DMS53 (cell line): Measurements from ENCODE around the gene COLEC11.

ENCODE experiments used
- DNase-seq: peaks from one replicate; lab custom pipeline; 2025; lab: John Stamatoyannopoulos, UW

COLEC11 gene

GRCh38 chr2:3675687-3676086 lies 80.8 kb downstream of the COLEC11 start:
- no peak for DNase-seq

- DNase-seq: no peak
Observed at GRCh38 chr2:3677436-3677835, 82.5 kb downstream of the COLEC11 start.

DNA sequence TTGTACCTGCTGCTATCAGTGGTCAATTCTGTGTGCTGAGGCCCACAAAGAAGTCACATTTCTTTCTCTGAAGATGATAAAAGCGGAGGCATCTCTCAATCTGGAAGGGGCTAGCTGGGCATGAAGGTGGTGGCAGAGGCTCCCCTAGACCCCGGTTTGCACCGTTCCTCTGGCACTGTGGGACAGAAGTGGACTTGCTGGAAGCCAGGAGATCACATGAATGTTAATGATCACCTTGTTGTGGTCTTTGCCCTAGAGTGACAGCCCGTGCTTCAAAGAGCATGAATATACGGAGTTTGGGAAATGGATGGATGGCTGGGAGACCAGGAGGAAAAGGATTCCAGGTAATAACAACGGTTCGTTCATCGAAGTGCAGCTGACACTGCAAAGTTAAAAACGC lies 83.3 kb downstream of the COLEC11 start:
- DNase-seq: no peak

- DNase-seq: no peak
Observed at GRCh38 chr2:3679180-3679579, 84.3 kb downstream of the COLEC11 start.

DNA sequence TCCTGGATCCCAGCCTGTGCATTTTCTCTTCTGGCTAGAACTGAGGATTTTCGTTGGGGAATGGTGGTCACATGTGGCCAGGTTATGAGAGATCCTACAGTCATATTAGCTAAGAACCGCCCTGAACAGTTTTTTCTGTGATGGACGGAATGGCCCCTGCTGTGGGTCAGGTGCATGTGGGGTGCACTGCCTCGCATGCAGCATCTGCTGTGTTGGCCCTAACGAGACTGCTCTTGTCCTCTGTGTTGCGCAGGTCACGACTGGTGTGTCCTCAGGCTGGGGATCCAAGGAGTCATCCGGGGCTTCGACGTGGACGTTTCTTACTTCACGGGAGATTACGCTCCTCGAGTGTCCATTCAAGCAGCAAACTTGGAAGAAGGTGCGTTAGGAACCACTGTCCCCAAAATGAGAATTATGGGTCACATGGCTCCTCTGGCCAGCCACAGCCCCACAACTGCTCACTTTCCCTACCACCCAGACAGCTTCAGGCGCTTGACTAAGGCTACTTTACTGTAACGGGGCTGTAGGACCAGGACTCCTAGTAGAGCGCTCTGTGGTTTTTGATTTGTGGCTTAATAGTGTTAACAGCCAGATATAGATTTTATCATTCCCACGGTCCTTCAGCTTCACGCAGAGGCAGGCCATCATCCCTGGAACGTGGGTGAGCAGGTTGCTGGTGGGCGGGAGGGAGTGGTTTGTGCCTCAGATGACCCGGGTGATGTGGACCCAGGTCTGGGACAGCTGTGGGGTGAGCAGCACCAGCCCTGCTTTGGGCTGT lies 84.9 kb downstream of the COLEC11 start:
- no peak for DNase-seq

DNA sequence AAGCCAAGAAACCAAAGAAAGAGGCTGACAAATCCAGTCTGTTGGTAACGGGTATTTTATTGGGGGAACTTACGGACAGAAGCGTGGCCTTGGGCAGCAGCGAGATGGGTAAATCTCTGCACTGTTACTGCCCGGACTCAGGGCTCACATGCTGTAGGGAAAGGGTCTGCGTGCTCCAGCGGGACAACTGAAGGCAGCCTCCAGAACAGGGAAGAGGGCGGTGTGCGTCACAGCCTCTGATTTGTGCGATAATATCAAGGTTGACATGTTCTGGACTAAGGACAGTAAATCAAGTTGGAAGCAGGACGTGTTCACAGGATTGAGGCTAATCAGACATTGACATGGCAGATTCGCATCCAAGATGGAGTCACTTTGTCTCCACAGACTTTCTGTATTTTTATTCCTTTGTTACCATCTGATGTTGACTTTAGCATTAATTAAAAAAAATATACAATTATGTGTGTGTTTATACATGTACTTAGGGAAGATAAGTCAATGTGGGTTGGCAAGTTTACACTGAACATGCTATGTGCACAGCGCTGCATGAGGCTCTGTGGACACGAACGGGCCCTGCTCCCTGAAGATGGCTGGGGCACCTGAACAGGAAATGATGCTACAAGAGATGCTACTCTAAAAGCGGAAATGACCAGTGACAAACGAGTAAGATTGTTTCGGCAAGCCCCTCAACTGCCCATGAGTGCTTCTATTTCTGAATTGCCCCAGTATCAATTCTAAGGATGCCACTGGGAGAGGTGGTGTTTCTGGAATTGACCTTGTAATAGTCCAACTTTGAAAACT lies 85.8 kb downstream of the COLEC11 start:
- no peak for DNase-seq

DNA sequence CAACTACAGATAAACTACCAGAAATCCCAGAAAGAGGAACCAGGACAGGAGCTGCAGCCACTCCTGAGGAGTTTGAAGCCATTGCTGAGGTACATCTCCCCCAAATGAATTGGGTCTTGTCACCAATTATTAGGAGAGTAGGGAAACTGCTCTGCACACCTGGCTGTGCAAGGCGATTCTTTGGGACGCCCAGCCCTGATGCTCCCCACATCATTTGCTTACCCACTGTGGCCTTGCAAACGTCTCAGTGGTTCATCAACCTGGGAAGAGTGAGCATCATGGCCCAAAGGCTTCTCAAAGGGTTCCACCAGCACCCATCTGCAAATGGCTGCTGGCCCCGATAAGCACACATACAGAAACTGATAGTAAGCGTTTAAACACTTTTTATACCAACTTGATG lies 86.7 kb downstream of the COLEC11 start:
- DNase-seq: no peak

DNA sequence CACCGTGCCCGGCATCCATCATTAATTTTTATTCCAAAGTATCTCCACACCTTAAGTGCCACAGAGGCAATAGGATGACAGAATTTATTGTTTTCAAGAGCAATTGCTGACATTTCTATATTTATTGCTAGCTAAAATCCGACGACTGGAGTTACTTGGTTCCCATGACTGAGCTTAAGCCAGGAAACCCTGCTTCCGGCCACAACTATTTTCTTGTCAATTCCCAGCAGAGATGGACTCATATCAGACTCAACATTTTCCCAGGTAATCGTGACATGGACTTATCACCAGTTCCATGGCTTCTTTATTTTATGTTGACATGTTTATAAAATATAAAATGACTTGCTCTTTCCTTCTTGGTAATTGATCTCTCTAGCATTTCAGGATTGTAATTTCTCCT lies 87.9 kb downstream of the COLEC11 start:
- DNase-seq: no peak

- peak; percentile 40 for DNase-seq
Observed at GRCh38 chr2:3683748-3684454, 89.0 kb downstream of the COLEC11 start.

- peak; percentile 11 for DNase-seq
Observed at GRCh38 chr2:3689998-3690748, 95.3 kb downstream of the COLEC11 start.

DNA sequence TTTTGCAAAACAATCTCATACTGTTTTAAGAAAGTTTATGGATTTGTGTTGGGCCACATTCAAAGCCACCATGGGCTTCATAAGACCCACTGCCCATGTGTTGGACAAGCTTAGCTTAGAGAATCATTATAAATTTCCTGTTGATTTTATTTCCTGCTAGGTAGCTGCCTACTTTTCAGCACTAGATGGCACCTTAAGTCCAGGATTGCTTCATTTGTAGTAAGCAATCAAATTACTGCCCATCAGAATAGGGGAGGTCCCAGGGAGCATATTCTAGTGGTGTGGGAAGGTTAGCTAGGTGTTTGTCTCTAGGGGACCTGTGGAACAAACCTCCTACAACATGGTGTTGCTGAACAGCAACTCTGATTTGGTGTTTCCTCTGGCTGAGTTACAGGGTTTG lies 97.5 kb downstream of the COLEC11 start:
- peak; percentile 67 for DNase-seq
